HG03025 (cell line): Measurements from ENCODE around the gene GZMH.
"Not testable (repeated sequence)": the region's sequence is repeated elsewhere in the genome, so short reads cannot be mapped to it uniquely, and the experiment has no call there.

Source experiments
- ATAC-seq: cut with Tn5 transposase; IDR thresholded peaks from one replicate; pipeline ENCODE4 v1.9.1; 2021; ENCODE audit warnings: mild to moderate bottlenecking, moderate library complexity; ENCODE audit not compliant: unreplicated experiment, low FRiP score

Gene GZMH

DNA sequence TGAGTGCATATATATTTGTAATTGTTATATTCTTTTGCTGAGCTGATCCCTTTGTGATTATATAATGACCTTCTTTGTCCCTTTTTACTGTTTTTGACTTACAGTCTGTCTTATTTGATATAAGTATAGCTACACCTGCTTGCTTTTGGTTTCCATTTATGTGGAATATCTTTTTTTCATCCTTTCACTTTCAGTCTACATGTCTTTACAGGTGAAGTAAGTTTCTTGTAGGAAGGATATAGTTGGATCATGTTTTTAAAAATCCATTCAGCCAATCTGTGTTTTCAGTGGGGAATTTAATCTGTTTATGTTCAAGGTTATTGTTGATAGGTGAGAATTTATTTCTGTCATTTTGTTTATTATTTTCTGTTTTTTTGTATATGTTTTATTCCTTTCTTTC is 12.1 kb downstream of the GZMH start:
- ATAC-seq, result no peak

- ATAC-seq, result no peak
Observed at GRCh38 chr14:24595073-24595808, 14.2 kb downstream of the GZMH start.

GRCh38 chr14:24591004-24591403 is 18.5 kb downstream of the GZMH start:
- ATAC-seq, result not testable (repeated sequence)

DNA sequence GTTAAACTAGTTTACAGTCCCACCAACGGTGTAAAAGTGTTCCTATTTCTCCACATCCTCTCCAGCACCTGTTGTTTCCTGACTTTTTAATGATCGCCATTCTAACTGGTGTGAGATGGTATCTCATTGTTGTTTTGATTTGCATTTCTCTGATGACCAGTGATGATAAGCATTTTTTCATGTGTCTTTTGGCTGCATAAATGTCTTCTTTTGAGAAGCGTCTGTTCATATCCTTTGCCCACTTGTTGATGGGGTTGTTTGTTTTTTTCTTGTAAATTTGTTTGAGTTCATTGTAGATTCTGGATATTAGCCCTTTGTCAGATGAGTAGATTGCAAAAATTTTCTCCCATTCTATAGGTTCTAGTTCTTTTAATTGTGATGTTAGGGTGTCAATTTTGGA is 25.1 kb downstream of the GZMH start:
- ATAC-seq, result not testable (repeated sequence)

- no peak for ATAC-seq
Observed at GRCh38 chr14:24578558-24578957, 30.9 kb downstream of the GZMH start.

DNA sequence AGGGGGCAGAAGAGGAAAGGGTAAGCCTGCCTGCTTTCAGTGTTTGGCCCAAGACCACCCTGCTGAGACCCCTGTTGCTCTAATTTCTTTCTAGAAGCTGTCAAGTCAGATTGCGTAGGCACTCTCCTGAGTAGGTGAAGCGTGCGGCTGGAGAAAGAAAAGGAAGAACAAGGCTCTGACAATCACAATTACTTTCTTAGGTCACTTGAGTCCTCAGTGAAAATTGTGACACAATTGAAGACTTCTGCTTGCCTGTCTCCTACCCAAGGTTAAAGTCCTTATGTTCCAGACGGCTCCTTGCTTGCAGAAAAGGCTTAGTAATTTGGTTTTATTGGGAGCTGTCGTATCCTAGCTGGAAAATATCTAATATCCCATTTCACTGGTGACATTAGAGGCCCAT is 32.7 kb downstream of the GZMH start:
- no peak for ATAC-seq

DNA sequence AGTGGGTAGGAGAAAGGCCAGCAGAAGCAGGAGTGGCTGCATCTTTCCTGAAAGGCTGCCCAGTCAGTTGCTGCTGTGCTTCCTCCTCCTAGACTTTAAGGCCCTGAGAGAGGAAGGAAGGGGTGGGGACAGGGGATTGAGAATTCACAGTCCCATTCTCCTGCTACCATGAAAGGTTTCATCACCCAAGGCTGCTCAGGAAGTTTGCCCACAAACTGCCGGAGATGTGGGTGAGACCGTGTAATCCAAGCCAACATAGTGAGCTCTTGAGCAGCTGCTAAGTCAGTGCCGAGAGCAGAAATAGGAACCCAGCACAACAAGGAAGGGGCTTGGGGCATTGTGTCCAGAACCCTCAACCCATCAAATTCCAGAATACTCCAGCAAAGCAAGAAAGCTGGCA is 33.3 kb downstream of the GZMH start, which contains the start of gene CTSG:
TSS of gene CTSG (minus strand) at position 69 of the 400 bp plus-strand sequence. CDS start at position 42, 27 bp downstream.
- ATAC-seq, result no peak

DNA sequence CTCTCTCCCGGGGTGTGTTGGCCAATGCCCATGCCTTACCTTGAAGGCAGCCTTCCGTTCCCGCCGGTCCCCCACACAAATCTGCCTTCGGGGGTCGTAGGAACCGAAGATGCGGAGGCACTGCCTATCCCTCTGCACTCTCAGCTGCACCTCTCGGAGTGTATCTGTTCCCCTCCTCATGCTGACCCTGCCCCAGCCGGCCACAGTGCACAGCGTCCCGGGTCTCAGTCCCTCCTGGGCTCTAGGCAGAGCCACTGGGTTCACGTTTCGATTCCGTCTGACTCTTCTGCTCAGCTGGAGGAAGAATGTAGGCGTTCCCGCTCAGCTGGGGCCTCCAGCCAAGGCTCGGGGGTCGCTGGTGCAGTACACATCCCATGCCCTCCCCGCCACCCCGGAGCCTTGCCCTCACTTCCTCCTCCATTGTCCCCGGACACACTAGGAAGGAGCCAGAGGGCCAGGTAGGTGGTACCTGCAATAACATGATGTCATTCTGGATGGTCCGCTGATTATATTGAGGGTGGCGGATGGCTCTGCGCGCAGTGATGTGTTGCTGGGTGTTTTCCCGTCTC is 35.2 kb downstream of the GZMH start:
- ATAC-seq, result no peak

- no peak for ATAC-seq
Observed at GRCh38 chr14:24566318-24566717, 43.2 kb downstream of the GZMH start.

- ATAC-seq, result no peak
Observed at GRCh38 chr14:24565766-24566165, 43.7 kb downstream of the GZMH start.

DNA sequence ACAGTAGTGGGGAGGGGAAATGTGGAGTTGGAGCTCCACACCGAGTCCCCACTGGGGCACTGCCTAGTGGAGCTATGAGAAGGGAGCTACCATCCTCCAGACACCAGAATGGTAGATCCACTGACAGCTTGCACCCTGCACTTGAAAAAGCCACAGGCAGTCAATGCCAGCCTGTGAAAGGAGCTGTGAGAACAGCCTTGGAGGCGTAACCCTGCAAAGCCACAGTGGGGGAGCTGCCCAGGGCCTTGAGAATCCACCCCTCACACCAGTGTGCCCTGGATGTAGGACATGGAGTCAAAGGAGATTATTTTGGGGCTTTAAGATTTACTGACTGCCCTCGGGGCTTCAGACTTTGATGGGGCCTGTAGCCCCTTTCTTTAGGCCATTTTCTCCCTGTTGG is 46.0 kb downstream of the GZMH start:
- ATAC-seq, result no peak

DNA sequence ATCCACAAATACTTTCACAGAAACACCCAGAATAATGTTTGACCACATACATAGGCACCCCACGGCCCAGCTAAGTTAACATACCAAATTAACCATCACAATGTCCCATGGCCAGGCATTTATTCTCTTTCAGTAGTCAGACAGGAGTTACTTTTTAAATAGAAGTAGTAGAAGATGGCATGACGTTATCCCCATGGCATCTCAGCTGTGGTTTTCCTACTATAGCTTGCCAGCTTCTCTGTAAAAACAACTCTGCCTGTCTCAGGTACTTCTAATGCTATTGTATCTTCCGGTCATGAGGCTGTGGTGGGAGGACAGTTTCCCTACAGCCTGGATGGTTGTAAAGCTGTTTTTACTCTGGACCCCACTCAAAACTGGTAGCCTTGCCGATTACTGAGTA is 52.7 kb downstream of the GZMH start:
- ATAC-seq, result no peak
